Loucy (cell line): ENCODE measurements around the gene LAMB1.

ENCODE experiments used
- H2AFZ ChIP-seq: fragments of 200-600 bp; sonication (generic); 2 replicates; pipeline ENCODE4 v1.6.0; 2016; ENCODE audit warnings: antibody characterized with exemption, mild to moderate bottlenecking, low read length, moderate library complexity
- H3F3A ChIP-seq: fragments of 200-600 bp; 2 replicates; pipeline ENCODE4 v1.6.0; 2016; ENCODE audit warnings: antibody characterized with exemption, low read depth, mild to moderate bottlenecking
- H3K27me3 ChIP-seq: fragments of 200-600 bp; sonication (generic); 2 replicates; pipeline ENCODE4 v1.6.1; 2014; ENCODE audit warnings: low read length, mild to moderate bottlenecking; ENCODE audit not compliant: insufficient read depth, poor library complexity, severe bottlenecking
- H3K36me3 ChIP-seq: fragments of 200-600 bp; sonication (generic); 2 replicates; pipeline ENCODE4 v1.6.1; 2016; ENCODE audit warnings: low read length; ENCODE audit not compliant: insufficient read depth
- H3K4me1 ChIP-seq: fragments of 200-600 bp; sonication (generic); 2 replicates; pipeline ENCODE4 v1.5.1; 2014; ENCODE audit warnings: low read length, mild to moderate bottlenecking; ENCODE audit not compliant: insufficient read depth, poor library complexity, severe bottlenecking
- H3K4me2 ChIP-seq: fragments of 200-600 bp; sonication (generic); 2 replicates; pipeline ENCODE4 v1.6.0; 2014; ENCODE audit warnings: antibody characterized with exemption, low read length, low read depth, mild to moderate bottlenecking; ENCODE audit not compliant: poor library complexity, severe bottlenecking
- H3K4me3 ChIP-seq: fragments of 200-600 bp; sonication (generic); 2 replicates; pipeline ENCODE4 v1.5.1; 2014; ENCODE audit warnings: low read length, mild to moderate bottlenecking, mixed read lengths; ENCODE audit not compliant: poor library complexity, severe bottlenecking
- H3K79me2 ChIP-seq: fragments of 200-600 bp; sonication (generic); 2 replicates; pipeline ENCODE4 v1.6.1; 2014; ENCODE audit warnings: low read length; ENCODE audit not compliant: insufficient read depth
- H3K9ac ChIP-seq: fragments of 200-600 bp; sonication (generic); 2 replicates; pipeline ENCODE4 v1.6.0; 2014; ENCODE audit warnings: mild to moderate bottlenecking, low read depth, low read length, moderate library complexity; ENCODE audit not compliant: poor library complexity, severe bottlenecking
- H3K9me2 ChIP-seq: fragments of 200-600 bp; sonication (generic); replicated peaks from 2 replicates; pipeline ENCODE4 v1.6.1; 2016; ENCODE audit warnings: low read depth, low read length, mixed read lengths
- H3K9me3 ChIP-seq: fragments of 200-600 bp; sonication (generic); 2 replicates; pipeline ENCODE4 v1.6.1; 2014; ENCODE audit warnings: mild to moderate bottlenecking, antibody characterized with exemption, low read length, low read depth; ENCODE audit not compliant: insufficient read depth
- H4K20me1 ChIP-seq: fragments of 200-600 bp; sonication (generic); 2 replicates; pipeline ENCODE4 v1.6.0; 2014; ENCODE audit warnings: antibody characterized with exemption, low read length, mild to moderate bottlenecking; ENCODE audit not compliant: insufficient read depth, poor library complexity, severe bottlenecking
- CTCF ChIP-seq: fragments of 200-600 bp; sonication (generic); conservative IDR thresholded peaks from 2 replicates; pipeline ENCODE4 v1.5.1; 2014; ENCODE audit warnings: mild to moderate bottlenecking, antibody characterized with exemption, low read length
- EZH2phosphoT487 ChIP-seq: fragments of 200-600 bp; IDR thresholded peaks from 2 replicates; pipeline ENCODE4 v1.6.1; 2018; ENCODE audit warnings: antibody characterized with exemption, mild to moderate bottlenecking, moderate library complexity, borderline replicate concordance

LAMB1 gene

GRCh38 chr7:108012499-108013430 is 9.8 kb upstream of the LAMB1 start:
- Histone ChIP-seq H2AFZ (no peak overlapping the region), H3K9ac (no peak overlapping the region), H3F3A (no peaks in the 10 kb centered on the region), H3K4me1 (no peaks in the 10 kb centered on the region), H3K79me2 (no peaks in the 10 kb centered on the region), H3K4me3 (no peak overlapping the region), H3K4me2 (no peak overlapping the region), H3K9me3 (no peaks in the 10 kb centered on the region), H3K27me3 (no peaks in the 10 kb centered on the region), H3K9me2 (no peaks in the 10 kb centered on the region), H3K36me3 (no peaks in the 10 kb centered on the region), H4K20me1 (no peaks in the 10 kb centered on the region)
- no peak for TF ChIP-seq CTCF
- no peak for TF ChIP-seq EZH2phosphoT487

GRCh38 chr7:108010377-108010776 is 7.4 kb upstream of the LAMB1 start:
- no peaks in the 10 kb centered on the region for H3K79me2 ChIP-seq
- H3K9me3 ChIP-seq, result no peaks in the 10 kb centered on the region
- H3K4me3 ChIP-seq, result no peak overlapping the region
- no peak overlapping the region for H2AFZ ChIP-seq
- no peaks in the 10 kb centered on the region for H3K36me3 ChIP-seq
- no peaks in the 10 kb centered on the region for H4K20me1 ChIP-seq
- H3K4me2 ChIP-seq, result no peak overlapping the region
- no peaks in the 10 kb centered on the region for H3K4me1 ChIP-seq
- H3K27me3 ChIP-seq, result no peaks in the 10 kb centered on the region
- H3K9me2 ChIP-seq, result no peaks in the 10 kb centered on the region
- TF ChIP-seq EZH2phosphoT487 (no peak), CTCF (no peak)
- no peak overlapping the region for H3K9ac ChIP-seq
- H3F3A ChIP-seq, result no peaks in the 10 kb centered on the region

GRCh38 chr7:108009873-108010272 is 6.9 kb upstream of the LAMB1 start:
- no peak overlapping the region for H3K4me2 ChIP-seq
- no peaks in the 10 kb centered on the region for H3K4me1 ChIP-seq
- no peaks in the 10 kb centered on the region for H3F3A ChIP-seq
- no peaks in the 10 kb centered on the region for H3K9me2 ChIP-seq
- TF ChIP-seq CTCF (no peak), EZH2phosphoT487 (no peak)
- no peak overlapping the region for H3K9ac ChIP-seq
- H3K36me3 ChIP-seq, result no peaks in the 10 kb centered on the region
- H3K79me2 ChIP-seq, result no peaks in the 10 kb centered on the region
- no peaks in the 10 kb centered on the region for H3K27me3 ChIP-seq
- H3K9me3 ChIP-seq, result no peaks in the 10 kb centered on the region
- no peaks in the 10 kb centered on the region for H4K20me1 ChIP-seq
- no peak overlapping the region for H3K4me3 ChIP-seq
- H2AFZ ChIP-seq, result no peak overlapping the region
